ENCODE measurements around the gene GJD3. TPM values are rescaled to one million over a fixed set of nuclear protein-coding genes. Genes with fewer than 3 reads are reported as not detected.
A peak's percentile ranks its signal among the peaks of the same experiment; 100 is the strongest.
"Not testable (repeated sequence)": the region's sequence is repeated elsewhere in the genome, so short reads cannot be mapped to it uniquely, and the experiment has no call there.

GJD3 gene
- not detected for total RNA-seq

DNA sequence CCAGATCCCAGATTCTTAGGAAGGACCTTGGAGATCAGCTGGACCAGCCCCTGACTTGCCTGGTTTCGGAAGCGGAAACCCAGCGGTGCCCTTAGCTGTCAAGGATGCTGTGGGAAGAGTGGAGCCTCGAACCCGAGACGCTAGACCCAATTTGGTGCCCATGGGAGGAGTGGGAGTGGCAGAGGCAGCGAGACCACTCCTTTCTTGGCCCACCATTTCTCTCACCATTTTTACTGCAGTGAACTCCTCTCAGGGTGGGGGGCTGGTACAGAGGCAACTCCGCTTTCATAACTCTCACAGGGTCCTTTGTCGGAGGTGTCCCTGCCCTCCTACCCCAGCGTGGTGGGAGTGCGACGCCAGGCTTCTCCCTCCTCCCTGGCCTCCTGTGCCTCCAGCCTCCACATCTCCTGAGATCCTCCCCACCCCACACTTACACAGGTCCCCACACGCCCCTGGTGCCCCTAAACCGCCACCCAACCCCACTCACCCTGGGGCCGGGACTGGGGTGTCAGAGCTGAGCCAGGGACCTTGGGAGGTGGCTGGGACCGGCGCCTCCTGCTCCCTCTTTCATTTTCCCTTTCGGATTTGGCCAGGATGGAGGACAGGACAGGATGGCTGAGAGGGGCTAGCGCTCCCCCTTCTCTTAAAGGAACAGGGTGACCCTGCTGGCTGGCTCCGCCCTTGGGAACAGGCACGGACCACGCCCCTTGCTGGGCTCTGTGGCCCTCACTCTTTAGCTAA is at the start of gene GJD3:
Gene GJD3 (minus strand): TSS at position 617 of the 741 bp plus-strand sequence. CDS start 922 bp downstream, outside the sequence.
- no peaks in the 10 kb centered on the region for H3K9me3 Mint-ChIP-seq (ENCODE audit: low read depth)
- no peaks in the 10 kb centered on the region for H3K36me3 Mint-ChIP-seq (ENCODE audit: low read depth)
- H3K27me3 Mint-ChIP-seq: peaks cover 10% of the 10 kb centered on the region
- DNase-seq (no peak), ATAC-seq (no peak)
- ChIA-PET POLR2A (interaction anchor here (1.9 kb wide), 1 partner anchor 9 kb away, joined by 6 read pairs; no protein-coding TSS in a partner anchor), CTCF (interaction anchor here (0.9 to 3.3 kb wide), 5 partner anchors 9 to 196 kb away, joined by 4 to 16 read pairs (median 8); partner anchors contain the start of gene TOP2A)
- peaks cover 13% of the 10 kb centered on the region for H3K4me1 Mint-ChIP-seq
- no peak within 1 kb of the TSS for H3K27ac Mint-ChIP-seq
- H3K4me3 Mint-ChIP-seq: peak within 1 kb of the TSS; percentile 67
- intact Hi-C loops (cut with DNase I, micrococcal nuclease): loop anchor here in 1 of 2 experiments (5.0 kb wide), 2 partner anchors 258 to 453 kb away; no protein-coding TSS in a partner anchor

DNA sequence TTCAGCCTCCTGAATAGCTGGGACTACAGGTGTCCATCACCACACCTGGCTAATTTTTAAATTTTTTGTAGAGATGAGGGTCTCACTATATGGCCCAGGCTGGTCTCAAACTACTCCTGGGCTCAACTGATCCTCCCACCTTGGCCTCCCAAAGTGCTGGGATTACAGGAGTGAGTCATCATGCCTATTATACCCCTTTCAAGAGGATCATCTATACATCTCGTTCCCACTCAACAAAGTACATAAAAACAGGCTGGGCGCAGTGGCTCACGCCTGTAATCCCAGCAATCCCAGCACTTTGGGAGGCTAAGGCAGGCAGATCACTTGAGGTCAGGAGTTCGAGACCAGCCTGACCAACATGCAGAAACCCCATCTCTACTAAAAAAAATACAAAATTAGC is 49.8 kb upstream of the GJD3 start:
- H3K27me3 Mint-ChIP-seq; DNase-seq; H3K27ac Mint-ChIP-seq; intact Hi-C loops (cut with DNase I, micrococcal nuclease); H3K9me3 Mint-ChIP-seq (ENCODE audit: low read depth); ATAC-seq; H3K4me3 Mint-ChIP-seq: not testable (repeated sequence)
- ChIA-PET CTCF (interaction anchor here (0.8 to 10.0 kb wide), 9 partner anchors 12 to 149 kb away, joined by 3 to 124 read pairs (median 5); no protein-coding TSS in a partner anchor), POLR2A (interaction anchor here (1.3 kb wide), 1 partner anchor 119 kb away, joined by 4 read pairs; no protein-coding TSS in a partner anchor)
- H3K4me1 Mint-ChIP-seq: peaks cover 21% of the 10 kb centered on the region
- peaks cover 64% of the 10 kb centered on the region for H3K36me3 Mint-ChIP-seq (ENCODE audit: low read depth)

GRCh38 chr17:40412880-40413279 is 48.3 kb upstream of the GJD3 start:
- Mint-ChIP-seq H3K9me3 (ENCODE audit: low read depth) (no peaks in the 10 kb centered on the region), H3K4me3 (no peak overlapping the region), H3K27ac (no peak overlapping the region), H3K4me1 (peaks cover 9% of the 10 kb centered on the region), H3K36me3 (ENCODE audit: low read depth) (peaks cover 65% of the 10 kb centered on the region), H3K27me3 (no peaks in the 10 kb centered on the region)
- intact Hi-C loops (cut with DNase I, micrococcal nuclease): loop anchor here in 1 of 2 experiments (2.0 kb wide), 1 partner anchor 14 kb away; no protein-coding TSS in a partner anchor
- ChIA-PET POLR2A (interaction anchor here (1.3 kb wide), 1 partner anchor 120 kb away, joined by 4 read pairs; no protein-coding TSS in a partner anchor), CTCF (interaction anchor here (1.1 to 10.0 kb wide), 13 partner anchors 10 to 147 kb away, joined by 3 to 124 read pairs (median 4); no protein-coding TSS in a partner anchor)
- ATAC-seq (no peak), DNase-seq (no peak)

- ChIA-PET CTCF (interaction anchor here (0.9 to 10.0 kb wide), 9 partner anchors 10 to 122 kb away, joined by 3 to 124 read pairs (median 5); no protein-coding TSS in a partner anchor), POLR2A (interaction anchor here (0.6 to 0.7 kb wide), 3 partner anchors 9 to 256 kb away, joined by 3 to 7 read pairs (median 3); no protein-coding TSS in a partner anchor)
- H3K36me3 Mint-ChIP-seq (ENCODE audit: low read depth): peaks cover 72% of the 10 kb centered on the region
- H3K4me3 Mint-ChIP-seq: no peak overlapping the region
- intact Hi-C loops (cut with DNase I, micrococcal nuclease): loop anchor here in 1 of 2 experiments (2.0 kb wide), 1 partner anchor 13 kb away; no protein-coding TSS in a partner anchor
- DNase-seq: no peak
- H3K4me1 Mint-ChIP-seq: peaks cover 9% of the 10 kb centered on the region
- H3K27ac Mint-ChIP-seq: no peak overlapping the region
- no peaks in the 10 kb centered on the region for H3K9me3 Mint-ChIP-seq (ENCODE audit: low read depth)
- no peaks in the 10 kb centered on the region for H3K27me3 Mint-ChIP-seq
- no peak for ATAC-seq
Measured at GRCh38 chr17:40411821-40412220, 47.3 kb upstream of the GJD3 start.

DNA sequence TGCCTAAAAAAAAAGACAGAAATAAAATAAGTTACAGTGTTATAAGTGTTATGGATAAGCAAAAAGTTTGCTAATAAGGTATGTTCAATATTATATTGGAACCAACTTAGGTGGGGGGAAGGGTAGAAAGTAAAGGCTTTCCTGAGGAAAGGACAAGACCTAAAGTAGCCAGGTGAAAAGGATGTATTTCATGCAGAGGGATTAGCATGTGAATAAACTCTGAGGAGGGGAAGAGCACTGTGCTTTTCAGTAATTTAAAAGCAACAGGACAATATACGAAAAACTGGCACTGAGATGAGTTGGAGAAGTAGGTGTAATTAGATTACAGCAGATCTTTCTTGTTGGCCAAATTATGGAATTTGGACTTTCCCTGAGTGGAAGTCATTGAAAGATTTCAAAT is 45.5 kb upstream of the GJD3 start:
- intact Hi-C loops (cut with DNase I, micrococcal nuclease): no loop called here
- no peaks in the 10 kb centered on the region for H3K9me3 Mint-ChIP-seq (ENCODE audit: low read depth)
- CTCF ChIA-PET: interaction anchor here (0.6 to 10.0 kb wide), 7 partner anchors 8 to 123 kb away, joined by 3 to 124 read pairs (median 5); no protein-coding TSS in a partner anchor
- DNase-seq (no peak), ATAC-seq (no peak)
- no peak overlapping the region for H3K27ac Mint-ChIP-seq
- H3K4me1 Mint-ChIP-seq: peaks cover under 1% of the 10 kb centered on the region
- H3K4me3 Mint-ChIP-seq: no peak overlapping the region
- no peaks in the 10 kb centered on the region for H3K27me3 Mint-ChIP-seq
- POLR2A ChIA-PET: no interaction called here
- peaks cover 66% of the 10 kb centered on the region for H3K36me3 Mint-ChIP-seq (ENCODE audit: low read depth)

- peaks cover 69% of the 10 kb centered on the region for H3K36me3 Mint-ChIP-seq (ENCODE audit: low read depth)
- POLR2A ChIA-PET: interaction anchor here (0.7 to 1.2 kb wide), 2 partner anchors 122 to 126 kb away, joined by 3 to 6 read pairs; no protein-coding TSS in a partner anchor
- DNase-seq; intact Hi-C loops (cut with DNase I, micrococcal nuclease); H3K4me3 Mint-ChIP-seq; H3K4me1 Mint-ChIP-seq; H3K27ac Mint-ChIP-seq; H3K9me3 Mint-ChIP-seq (ENCODE audit: low read depth); H3K27me3 Mint-ChIP-seq; ATAC-seq: not testable (repeated sequence)
- CTCF ChIA-PET: interaction anchor here (0.6 to 10.0 kb wide), 4 partner anchors 8 to 124 kb away, joined by 3 to 124 read pairs (median 16); partner anchors contain the start of gene TOP2A
Measured at GRCh38 chr17:40409540-40409939, 45.0 kb upstream of the GJD3 start.

- peaks cover 13% of the 10 kb centered on the region for H3K4me1 Mint-ChIP-seq
- no peak overlapping the region for H3K27ac Mint-ChIP-seq
- CTCF ChIA-PET: interaction anchor here (0.6 to 2.4 kb wide), 7 partner anchors 10 to 156 kb away, joined by 3 to 11 read pairs (median 3); partner anchors contain the start of gene TOP2A
- intact Hi-C loops (cut with DNase I, micrococcal nuclease): no loop called here
- no peak overlapping the region for H3K4me3 Mint-ChIP-seq
- ATAC-seq (no peak), DNase-seq (no peak)
- H3K9me3 Mint-ChIP-seq (ENCODE audit: low read depth): no peaks in the 10 kb centered on the region
- POLR2A ChIA-PET: no interaction called here
- H3K36me3 Mint-ChIP-seq (ENCODE audit: low read depth): peaks cover 66% of the 10 kb centered on the region
- H3K27me3 Mint-ChIP-seq: no peaks in the 10 kb centered on the region
Measured at GRCh38 chr17:40407460-40407859, 42.9 kb upstream of the GJD3 start.

DNA sequence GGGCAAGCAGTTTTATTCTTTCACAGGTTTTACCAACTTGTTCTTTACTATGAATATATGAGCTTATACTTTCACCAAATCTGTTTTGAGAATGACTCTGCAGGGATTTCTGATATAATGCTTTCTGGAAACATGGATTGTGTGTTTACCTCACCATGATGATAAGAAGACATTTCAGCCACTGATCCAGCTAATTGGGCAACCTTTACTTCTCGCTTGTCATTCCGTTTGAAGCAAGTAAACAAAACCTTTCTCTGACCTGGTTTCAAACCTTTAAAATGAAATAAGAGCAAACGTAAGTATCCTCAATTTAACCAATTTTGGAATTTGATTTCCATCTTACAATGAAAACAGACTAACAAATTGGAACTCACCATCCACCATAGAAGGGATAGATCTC is 39.5 kb upstream of the GJD3 start:
- no peak overlapping the region for H3K27ac Mint-ChIP-seq

GRCh38 chr17:40402668-40403067 is 38.1 kb upstream of the GJD3 start:
- peak; percentile 44 for ATAC-seq
- H3K4me3 Mint-ChIP-seq: no peak overlapping the region

More for the DNA sequence above, 39.5 kb upstream of the GJD3 start:
- intact Hi-C loops (cut with DNase I, micrococcal nuclease): loop anchor here in 1 of 2 experiments (5.0 kb wide), 2 partner anchors 38 to 47 kb away; partner anchors contain the start of gene IGFBP4
- H3K4me3 Mint-ChIP-seq: no peak overlapping the region
- DNase-seq (no peak), ATAC-seq (no peak)
- H3K9me3 Mint-ChIP-seq (ENCODE audit: low read depth): no peaks in the 10 kb centered on the region
- ChIA-PET CTCF (interaction anchor here (1.7 to 6.6 kb wide), 2 partner anchors 129 to 156 kb away, joined by 7 to 56 read pairs; no protein-coding TSS in a partner anchor), POLR2A (interaction anchor here (1.0 kb wide), 1 partner anchor 14 kb away, joined by 3 read pairs; the partner anchor contains the start of gene TOP2A)
- H3K36me3 Mint-ChIP-seq (ENCODE audit: low read depth): peaks cover 69% of the 10 kb centered on the region
- peaks cover 13% of the 10 kb centered on the region for H3K4me1 Mint-ChIP-seq
- H3K27me3 Mint-ChIP-seq: no peaks in the 10 kb centered on the region

GRCh38 chr17:40399185-40399584 is 34.6 kb upstream of the GJD3 start:
- Mint-ChIP-seq H3K27me3 (no peaks in the 10 kb centered on the region), H3K9me3 (ENCODE audit: low read depth) (no peaks in the 10 kb centered on the region), H3K4me3 (no peak overlapping the region), H3K27ac (no peak overlapping the region), H3K4me1 (peaks cover 12% of the 10 kb centered on the region), H3K36me3 (ENCODE audit: low read depth) (peaks cover 73% of the 10 kb centered on the region)
- ATAC-seq (peak; percentile 47), DNase-seq (no peak)
- intact Hi-C loops (cut with DNase I, micrococcal nuclease): loop anchor here (1.0 to 2.0 kb wide), 4 partner anchors 14 to 161 kb away; partner anchors contain the start of gene IGFBP4 (in 1 of the 2)
- CTCF ChIA-PET: interaction anchor here (0.9 to 6.6 kb wide), 9 partner anchors 10 to 161 kb away, joined by 3 to 56 read pairs (median 4); no protein-coding TSS in a partner anchor
- POLR2A ChIA-PET: no interaction called here

More at GRCh38 chr17:40402668-40403067, 38.1 kb upstream of the GJD3 start:
- no peaks in the 10 kb centered on the region for H3K27me3 Mint-ChIP-seq
- intact Hi-C loops (cut with DNase I, micrococcal nuclease): loop anchor here in 1 of 2 experiments (5.0 kb wide), 2 partner anchors 40 to 45 kb away; partner anchors contain the start of gene IGFBP4
- CTCF ChIA-PET: interaction anchor here (0.6 to 6.6 kb wide), 6 partner anchors 9 to 158 kb away, joined by 3 to 56 read pairs (median 6); no protein-coding TSS in a partner anchor
- peaks cover 13% of the 10 kb centered on the region for H3K4me1 Mint-ChIP-seq
- POLR2A ChIA-PET: interaction anchor here (0.6 kb wide), 1 partner anchor 10 kb away, joined by 3 read pairs; no protein-coding TSS in a partner anchor
- H3K27ac Mint-ChIP-seq: no peak overlapping the region
- no peak for DNase-seq
- peaks cover 74% of the 10 kb centered on the region for H3K36me3 Mint-ChIP-seq (ENCODE audit: low read depth)
- H3K9me3 Mint-ChIP-seq (ENCODE audit: low read depth): no peaks in the 10 kb centered on the region
